T-cell (primary cell): Measurements from ENCODE around the gene MGAT5. TPM values are rescaled to one million over a fixed set of nuclear protein-coding genes. Genes with fewer than 3 reads are reported as not detected.

Experiments
- ATAC-seq, 4 experiments: fragments of 200-7000 bp in 3 of 4; fragments of 150-1000 bp in 1 of 4; cut with Tn5 transposase; replicated peaks in 1 of 4; 1 replicate in 3 of 4; 2 replicates in 1 of 4; pipeline ENCODE4 v1.10.0; 2021; ENCODE audit warnings: moderate library complexity in 3 of 4, mild to moderate bottlenecking in 2 of 4, moderate number of reproducible peaks in 1 of 4
- CTCF ChIA-PET, 2 donors: fragments of 300-600 bp; sonication (Branson Sonifier 250); formaldehyde crosslinking; loops; one replicate each; lab custom pipeline; 2022; ENCODE audit warnings: antibody characterized with exemption in 2 of 2; lab: Charles Lee
- POLR2A ChIA-PET, 2 donors: fragments of 300-600 bp; sonication (Branson Sonifier 250); formaldehyde crosslinking; loops; one replicate each; lab custom pipeline; 2022; ENCODE audit warnings: antibody characterized with exemption in 2 of 2; lab: Charles Lee
- DNase-seq, 35 experiments: peaks; one replicate each; pipeline versions ENCODE4 v3.0.0 to v3.0.0-alpha.2; 2013 to 2023
- H3K27ac ChIP-seq: one replicate; pipeline ENCODE4 v1.5.1; 2013; ENCODE audit warnings: low read length
- H3K27me3 ChIP-seq, 2 experiments: replicated peaks in 1 of 2; 1 replicate in 1 of 2; 2 replicates in 1 of 2; pipeline versions ENCODE4 v1.6.1 to v1.7.0; 2013; ENCODE audit warnings: low read length in 1 of 2, mixed read lengths in 1 of 2; ENCODE audit not compliant: control insufficient read depth in 2 of 2, insufficient read depth in 2 of 2; ENCODE audit errors: extremely low read depth in 1 of 2
- H3K36me3 ChIP-seq, 2 donors: 1 replicate in 1 of 2; 2 replicates in 1 of 2; pipeline versions ENCODE4 v1.6.1 to v1.7.0; 2013; ENCODE audit warnings: low read length in 1 of 2; ENCODE audit not compliant: control insufficient read depth in 2 of 2, insufficient read depth in 1 of 2; ENCODE audit errors: extremely low read depth in 1 of 2
- H3K4me1 ChIP-seq, 2 experiments: 1 replicate in 1 of 2; 2 replicates in 1 of 2; pipeline versions ENCODE4 v1.6.1 to v1.7.0; 2013; ENCODE audit warnings: low read length in 2 of 2, mixed read lengths in 1 of 2; ENCODE audit not compliant: insufficient read depth in 2 of 2, control insufficient read depth in 1 of 2; ENCODE audit errors: extremely low read depth in 1 of 2
- H3K4me3 ChIP-seq, 2 donors: 1 replicate in 1 of 2; 2 replicates in 1 of 2; pipeline versions ENCODE4 v1.5.1 to v1.7.0; 2013; ENCODE audit warnings: mild to moderate bottlenecking in 2 of 2, low read length in 1 of 2, moderate library complexity in 1 of 2; ENCODE audit not compliant: control insufficient read depth in 1 of 2; ENCODE audit errors: extremely low read depth in 1 of 2
- H3K9me3 ChIP-seq: 2 replicates; pipeline ENCODE4 v1.7.0; 2013
- H3K27ac Mint-ChIP-seq, 2 donors: one replicate each; pipeline ENCODE4 v1.8.0; 2020 to 2021; ENCODE audit warnings: mild to moderate bottlenecking in 2 of 2, mixed read lengths in 2 of 2
- H3K27me3 Mint-ChIP-seq, 2 donors: one replicate each; pipeline ENCODE4 v1.8.0; 2021 to 2022; ENCODE audit warnings: mixed read lengths in 2 of 2
- H3K36me3 Mint-ChIP-seq: one replicate; pipeline ENCODE4 v1.8.0; 2021; ENCODE audit warnings: mixed read lengths
- H3K4me1 Mint-ChIP-seq, 3 donors: one replicate each; pipeline ENCODE4 v1.8.0; 2020 to 2022; ENCODE audit warnings: mixed read lengths in 3 of 3, mild to moderate bottlenecking in 1 of 3
- H3K4me3 Mint-ChIP-seq, 3 donors: one replicate each; pipeline ENCODE4 v1.8.0; 2020 to 2022; ENCODE audit warnings: mild to moderate bottlenecking in 3 of 3, mixed read lengths in 3 of 3, moderate library complexity in 3 of 3
- H3K9me3 Mint-ChIP-seq, 3 donors: one replicate each; pipeline ENCODE4 v1.8.0; 2020 to 2022; ENCODE audit warnings: mixed read lengths in 3 of 3
- WGBS: methylation state at CpG from one replicate; pipeline ENCODE4 v1.1.5; 2013; ENCODE audit warnings: missing lambda C conversion rate; ENCODE audit not compliant: insufficient coverage; 5-methylcytosine and 5-hydroxymethylcytosine counted together
- total RNA-seq, 35 experiments: library from RNA in 6 of 35; stranded (reverse) in 6 of 35; fragments of 120-200 nt in 1 of 35; gene quantifications; one replicate each; pipeline versions ENCODE4 v1.2.1 to v1.2.4 and lab custom pipeline; 2013 to 2026

Gene MGAT5
- total RNA-seq, 5 donors from 2014 or later (not counting 1 experiment from before 2014, with no cell fraction given) = 61.1 to 94.9 (median 81.8) TPM

DNA sequence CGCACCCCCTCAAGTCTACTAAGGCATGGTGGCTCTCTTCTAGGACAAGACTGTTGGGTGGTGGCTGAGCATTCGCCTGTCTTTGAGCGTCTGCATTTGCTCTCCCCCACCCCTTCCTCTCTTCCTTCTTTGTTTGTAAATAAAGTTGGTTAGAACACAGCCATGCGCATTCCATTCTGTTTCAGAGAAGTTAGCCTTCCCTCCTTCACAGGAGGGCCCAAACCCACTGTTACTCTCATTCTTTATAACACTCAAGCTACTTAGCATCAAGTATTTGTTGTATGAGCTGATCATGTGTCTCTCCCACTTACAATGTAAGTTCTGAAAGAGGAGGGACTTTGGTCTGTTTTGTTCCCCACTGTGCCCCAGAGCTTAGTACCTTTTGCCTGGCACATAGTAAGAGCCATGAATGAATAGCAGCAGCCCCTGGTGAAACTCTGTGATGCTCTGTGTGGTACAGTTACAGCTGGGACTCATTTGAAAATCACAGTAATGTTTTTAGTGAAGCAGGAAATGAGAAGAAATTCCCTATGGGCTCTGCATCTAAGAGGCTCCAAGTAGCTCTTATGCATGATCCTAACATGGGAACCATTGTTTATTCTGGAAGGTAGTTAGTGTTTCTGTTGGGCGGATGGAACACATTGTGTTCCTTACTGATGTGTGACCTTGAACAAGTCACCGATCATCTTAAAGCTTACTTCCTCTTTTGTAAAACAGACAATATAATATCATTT lies 7.7 kb downstream of the MGAT5 start:
- DNase-seq = no peak
- peaks cover 0 to 3% of the 10 kb centered on the region in 2 donors for H3K36me3 ChIP-seq
- H3K4me1 ChIP-seq = peaks cover 60 to 66% of the 10 kb centered on the region in 2 experiments
- peaks cover 14% of the 10 kb centered on the region for H3K36me3 Mint-ChIP-seq
- POLR2A ChIA-PET = no interaction called here
- peaks cover 69 to 80% (median 80%) of the 10 kb centered on the region in 3 donors for H3K4me1 Mint-ChIP-seq
- ATAC-seq = no peak
- H3K27me3 ChIP-seq = no peaks in the 10 kb centered on the region
- peak overlapping the region in 2 of 3 donors; percentile 25 to 56 for H3K4me3 Mint-ChIP-seq
- H3K4me3 ChIP-seq = no peak overlapping the region
- no peaks in the 10 kb centered on the region for H3K27me3 Mint-ChIP-seq
- WGBS = no CpG with 5 or more reads among the region's 6 CpGs
- H3K27ac Mint-ChIP-seq = peak overlapping the region; percentile 80 to 81
- H3K9me3 Mint-ChIP-seq = no peaks in the 10 kb centered on the region
- H3K9me3 ChIP-seq = no peaks in the 10 kb centered on the region
- no peak overlapping the region for H3K27ac ChIP-seq
- CTCF ChIA-PET = interaction anchor here (0.8 to 1.7 kb wide), 5 partner anchors 16 to 190 kb away, joined by 3 to 9 read pairs (median 4); no protein-coding TSS in a partner anchor

- Mint-ChIP-seq H3K4me3 (peak overlapping the region in 1 of 3 donors; percentile 23), H3K27me3 (no peaks in the 10 kb centered on the region), H3K27ac (peak overlapping the region; percentile 80 to 81), H3K9me3 (no peaks in the 10 kb centered on the region), H3K4me1 (peaks cover 66 to 80% (median 80%) of the 10 kb centered on the region in 3 donors), H3K36me3 (peaks cover 18% of the 10 kb centered on the region)
- no CpG with 5 or more reads among the region's 2 CpGs for WGBS
- H3K4me3 ChIP-seq = no peak overlapping the region
- peaks cover 53 to 55% of the 10 kb centered on the region in 2 experiments for H3K4me1 ChIP-seq
- CTCF ChIA-PET = interaction anchor here (0.8 to 1.7 kb wide), 4 partner anchors 17 to 150 kb away, joined by 3 to 9 read pairs (median 4); no protein-coding TSS in a partner anchor
- DNase-seq = no peak
- POLR2A ChIA-PET = no interaction called here
- H3K36me3 ChIP-seq = peaks cover 0 to 3% of the 10 kb centered on the region in 2 donors
- no peak for ATAC-seq
- no peaks in the 10 kb centered on the region for H3K9me3 ChIP-seq
- no peaks in the 10 kb centered on the region for H3K27me3 ChIP-seq
- H3K27ac ChIP-seq = no peak overlapping the region
Measured at GRCh38 chr2:134262684-134263083, 8.8 kb downstream of the MGAT5 start.

GRCh38 chr2:134268265-134268664 lies 14.4 kb downstream of the MGAT5 start:
- WGBS = 90% methylated on average over 2 of the region's 5 CpGs
- H3K4me3 ChIP-seq = no peak overlapping the region
- DNase-seq (no peak), ATAC-seq (no peak)
- Mint-ChIP-seq H3K36me3 (peaks cover 50% of the 10 kb centered on the region), H3K27ac (no peak overlapping the region), H3K4me1 (peaks cover 53 to 67% (median 63%) of the 10 kb centered on the region in 3 donors), H3K4me3 (no peak overlapping the region), H3K27me3 (no peaks in the 10 kb centered on the region), H3K9me3 (no peaks in the 10 kb centered on the region)
- H3K36me3 ChIP-seq = peaks cover 0 to 22% of the 10 kb centered on the region in 2 donors
- no peaks in the 10 kb centered on the region for H3K27me3 ChIP-seq
- ChIA-PET CTCF (interaction anchor here in 1 of 2 donors (1.4 kb wide), 1 partner anchor 23 kb away, joined by 3 read pairs; no protein-coding TSS in a partner anchor), POLR2A (no interaction called here)
- no peak overlapping the region for H3K27ac ChIP-seq
- peaks cover 5 to 25% of the 10 kb centered on the region in 2 experiments for H3K4me1 ChIP-seq
- H3K9me3 ChIP-seq = no peaks in the 10 kb centered on the region

- H3K27ac Mint-ChIP-seq = peak overlapping the region in 1 of 2 donors; percentile 35
- POLR2A ChIA-PET = interaction anchor here in 1 of 2 donors (0.8 kb wide), 1 partner anchor 88 kb away, joined by 3 read pairs; no protein-coding TSS in a partner anchor
Measured at GRCh38 chr2:134269230-134269629, 15.4 kb downstream of the MGAT5 start.

GRCh38 chr2:134269972-134270735 lies 16.3 kb downstream of the MGAT5 start:
- Histone ChIP-seq H3K27me3 (no peaks in the 10 kb centered on the region), H3K4me1 (peaks cover 9 to 27% of the 10 kb centered on the region in 2 experiments), H3K36me3 (peaks cover 0 to 22% of the 10 kb centered on the region in 2 donors), H3K27ac (no peak overlapping the region), H3K4me3 (no peak overlapping the region), H3K9me3 (no peaks in the 10 kb centered on the region)
- DNase-seq = no peak
- CTCF ChIA-PET = interaction anchor here in 1 of 2 donors (0.5 to 1.1 kb wide), 2 partner anchors 25 to 117 kb away, joined by 4 to 5 read pairs; no protein-coding TSS in a partner anchor
- Mint-ChIP-seq H3K27me3 (no peaks in the 10 kb centered on the region), H3K36me3 (peaks cover 57% of the 10 kb centered on the region), H3K4me1 (peaks cover 63 to 74% (median 71%) of the 10 kb centered on the region in 3 donors), H3K27ac (peak overlapping the region; percentile 40 to 58), H3K4me3 (no peak overlapping the region), H3K9me3 (no peaks in the 10 kb centered on the region)
- no CpG with 5 or more reads among the region's 7 CpGs for WGBS
- ATAC-seq = no peak
- POLR2A ChIA-PET = interaction anchor here in 1 of 2 donors (0.8 kb wide), 1 partner anchor 89 kb away, joined by 3 read pairs; no protein-coding TSS in a partner anchor

More at GRCh38 chr2:134269230-134269629, 15.4 kb downstream of the MGAT5 start:
- no peak for ATAC-seq
- Histone ChIP-seq H3K36me3 (peaks cover 0 to 23% of the 10 kb centered on the region in 2 donors), H3K4me3 (no peak overlapping the region), H3K9me3 (no peaks in the 10 kb centered on the region), H3K4me1 (peaks cover 5 to 22% of the 10 kb centered on the region in 2 experiments), H3K27me3 (no peaks in the 10 kb centered on the region), H3K27ac (no peak overlapping the region)
- Mint-ChIP-seq H3K4me1 (peaks cover 59 to 71% (median 68%) of the 10 kb centered on the region in 3 donors), H3K4me3 (no peak overlapping the region), H3K27me3 (no peaks in the 10 kb centered on the region), H3K9me3 (no peaks in the 10 kb centered on the region), H3K36me3 (peaks cover 56% of the 10 kb centered on the region)
- CTCF ChIA-PET = interaction anchor here (0.5 to 1.4 kb wide), 3 partner anchors 24 to 118 kb away, joined by 3 to 5 read pairs (median 4); no protein-coding TSS in a partner anchor
- DNase-seq = no peak
- WGBS = 100% methylated on average over 2 of the region's 3 CpGs
